GM19452 (cell line): ENCODE results near the gene PRICKLE2.

Experiments
- ATAC-seq: cut with Tn5 transposase; IDR thresholded peaks from one replicate; pipeline ENCODE4 v1.9.1; 2021; ENCODE audit not compliant: unreplicated experiment

The PRICKLE2 gene

DNA sequence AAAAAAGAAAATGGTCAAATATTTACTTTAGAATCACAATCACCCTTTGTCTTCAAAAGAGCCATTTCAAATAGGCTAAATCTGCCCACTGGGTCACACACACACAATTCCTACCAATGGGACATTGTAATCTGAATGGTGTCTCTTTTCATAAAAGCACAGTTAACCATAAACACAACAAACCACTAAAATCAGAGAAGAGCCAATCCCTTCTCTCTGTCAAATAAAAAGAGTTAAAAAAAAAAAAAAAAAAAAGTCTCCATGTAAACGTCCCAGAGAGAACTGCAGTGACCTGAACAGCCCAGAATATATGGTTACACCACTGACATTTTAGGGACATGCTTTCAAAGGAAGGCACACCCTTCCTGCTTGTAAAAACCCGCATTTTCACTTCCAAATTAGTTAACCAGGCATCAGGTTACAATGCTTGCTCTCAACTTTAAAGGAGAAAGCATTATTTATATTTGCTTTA lies 63.7 kb downstream of the PRICKLE2 start:
- no peak for ATAC-seq

DNA sequence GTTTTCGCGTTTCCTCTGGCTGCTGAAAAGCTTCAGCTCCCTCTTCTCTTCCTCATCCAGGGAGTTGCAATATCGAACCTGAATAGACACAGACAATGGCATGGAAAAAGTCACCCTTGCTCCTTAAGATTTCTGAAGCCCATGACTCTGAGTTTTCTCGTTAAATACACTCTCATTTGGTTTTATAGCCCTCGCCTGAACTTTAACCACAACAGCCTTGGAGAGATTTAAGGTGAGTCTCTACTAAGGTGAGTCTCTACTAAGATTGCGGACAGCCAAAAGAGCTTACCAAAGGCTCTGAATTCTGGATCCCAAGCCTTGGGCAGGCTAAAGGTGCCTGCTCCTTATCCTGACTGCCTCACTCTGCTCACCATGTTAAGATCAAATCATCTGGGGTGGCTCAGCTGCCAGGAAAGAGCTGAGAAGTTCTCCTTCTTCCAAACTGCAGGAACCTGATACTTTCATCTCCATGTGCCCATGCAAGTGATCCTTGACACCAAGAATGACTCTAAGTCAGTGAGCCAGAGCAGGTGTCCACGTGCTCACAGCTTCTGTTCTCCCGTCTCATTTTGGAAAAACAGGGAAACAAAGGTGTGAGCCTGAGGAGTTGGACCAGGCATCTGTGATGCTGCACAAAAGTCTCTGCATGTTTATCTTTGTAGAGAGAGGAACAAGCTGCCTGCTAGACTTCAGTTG lies 65.1 kb downstream of the PRICKLE2 start:
- no peak for ATAC-seq

DNA sequence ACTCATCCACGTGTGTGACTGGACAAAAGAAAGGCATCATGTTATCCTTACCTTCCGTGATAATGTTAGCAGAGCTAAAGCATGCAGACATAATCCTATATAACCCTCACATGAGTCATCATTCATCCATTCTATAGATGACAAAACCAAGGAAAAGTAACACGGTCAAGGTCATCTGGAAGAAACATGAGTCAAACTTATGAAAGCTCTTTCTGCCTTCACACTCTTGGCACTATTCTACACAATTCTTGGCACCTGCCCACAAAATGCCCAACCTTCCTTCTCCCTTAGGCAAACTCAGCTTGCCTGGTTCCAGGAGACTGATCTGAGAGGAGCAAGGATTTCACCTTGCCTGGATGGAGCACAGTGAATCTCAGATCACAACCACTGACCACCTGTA lies 66.9 kb downstream of the PRICKLE2 start:
- no peak for ATAC-seq

DNA sequence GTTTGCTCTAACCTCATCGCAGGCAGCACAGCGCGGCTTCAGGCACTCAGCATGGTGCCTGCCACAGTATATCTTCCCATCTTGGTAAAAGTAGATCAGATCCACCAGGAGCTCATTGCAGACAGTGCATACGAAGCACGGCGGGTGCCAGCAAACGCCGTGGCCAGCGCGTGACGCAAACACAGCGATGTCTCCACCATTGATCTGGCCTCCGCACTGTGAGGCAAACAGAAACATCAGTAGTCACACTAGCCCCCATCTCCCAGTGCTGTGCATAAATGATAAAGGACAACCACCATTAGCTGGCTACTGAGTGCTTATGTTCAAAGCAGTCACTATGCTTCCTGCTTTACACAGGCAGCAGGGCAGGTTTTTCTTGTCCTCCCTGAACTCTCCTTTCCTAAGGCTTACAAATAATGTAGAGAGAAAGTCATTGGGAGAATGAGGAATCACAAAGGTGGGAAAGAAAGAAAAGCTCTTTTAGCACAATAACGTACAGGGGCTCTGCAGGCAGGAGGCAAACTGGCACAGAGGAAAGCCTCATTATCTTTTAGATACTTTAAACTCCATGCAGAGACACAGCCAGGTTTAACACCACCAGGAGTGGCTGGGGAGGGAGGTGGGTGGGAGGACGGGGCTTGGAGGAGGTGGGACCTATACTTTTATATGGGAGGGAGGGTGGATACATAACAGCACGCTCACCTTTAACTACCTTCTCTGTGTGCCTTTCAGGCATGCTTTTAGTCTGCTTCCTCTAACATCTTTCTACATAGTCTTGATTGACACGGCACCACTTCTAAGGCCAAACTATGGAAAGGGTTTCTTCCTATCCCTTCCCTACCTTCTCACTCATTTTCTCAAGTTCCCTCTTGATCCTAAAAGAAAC lies 67.9 kb downstream of the PRICKLE2 start:
- ATAC-seq, result no peak

DNA sequence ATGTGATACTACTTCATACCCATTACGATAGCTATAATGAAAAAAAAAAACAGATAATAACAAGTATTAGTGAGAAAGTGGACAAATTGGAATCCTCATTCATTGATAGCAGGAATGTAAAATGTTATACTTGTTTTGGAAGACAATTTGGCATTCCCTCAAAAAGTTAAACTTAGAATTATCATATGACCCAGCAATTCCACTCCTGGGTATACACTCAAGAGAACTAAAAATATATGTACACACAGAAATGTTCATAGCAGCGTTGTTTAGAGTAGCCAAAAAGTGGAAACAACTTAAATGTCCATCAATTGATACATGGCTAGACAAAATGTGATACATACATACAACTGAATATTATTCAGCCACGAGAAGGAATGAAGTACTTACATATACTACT lies 69.9 kb downstream of the PRICKLE2 start:
- ATAC-seq, result no peak

DNA sequence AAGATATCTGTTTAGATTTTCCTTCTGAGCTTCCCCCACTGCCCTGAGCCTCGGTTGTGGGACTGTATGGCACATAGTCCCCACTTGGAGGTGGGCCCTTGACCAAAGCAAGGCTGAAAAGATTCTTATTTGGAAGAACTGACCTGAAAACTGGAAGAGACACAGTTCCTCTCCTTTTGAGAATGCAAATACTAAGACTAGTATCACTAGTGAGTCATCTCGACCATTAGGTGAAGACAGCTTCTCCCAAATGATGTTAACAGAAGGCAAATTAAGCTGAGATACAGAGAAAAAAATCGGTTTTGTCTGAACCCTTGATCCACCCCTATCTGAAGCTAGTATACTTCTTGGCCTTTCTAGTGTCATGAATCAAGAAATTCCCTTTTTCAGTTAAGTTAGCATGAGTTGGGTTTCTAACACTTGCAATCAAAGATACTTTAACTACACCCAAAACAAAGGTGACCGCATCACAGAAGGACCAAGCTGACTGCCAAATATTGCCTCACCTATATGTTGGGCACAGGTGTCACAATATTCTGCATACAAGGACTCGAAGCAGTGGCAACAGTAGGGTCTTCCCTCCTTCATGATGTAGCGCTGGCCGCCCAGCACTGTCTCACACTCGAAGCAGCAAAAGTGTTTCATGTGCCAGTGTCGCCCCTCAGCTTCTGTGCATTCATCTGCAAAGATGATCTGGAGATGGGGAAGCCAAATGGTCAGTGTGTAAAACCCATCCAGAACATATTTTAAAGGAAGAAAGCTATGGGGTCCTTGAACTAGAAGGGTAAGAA lies 72.4 kb downstream of the PRICKLE2 start:
- no peak for ATAC-seq

DNA sequence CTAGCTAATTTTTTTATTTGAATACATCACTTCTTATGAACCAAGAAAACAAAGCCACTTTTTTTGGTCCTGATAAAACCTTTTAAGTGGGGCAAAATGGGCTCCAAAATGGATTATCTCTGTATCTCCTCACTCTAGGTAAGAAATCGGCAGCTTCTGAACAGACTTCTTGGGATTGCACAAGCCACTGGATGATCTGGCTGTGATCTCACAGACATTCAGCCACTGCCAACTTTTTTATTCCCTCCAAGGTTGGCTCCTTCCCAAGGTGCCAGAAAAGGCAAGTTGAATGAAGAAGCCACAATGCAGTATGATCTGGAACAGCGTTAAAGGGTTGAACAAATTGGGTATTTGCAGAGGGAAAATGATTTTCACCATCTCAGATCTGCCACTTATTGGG lies 73.2 kb downstream of the PRICKLE2 start:
- ATAC-seq, result no peak

DNA sequence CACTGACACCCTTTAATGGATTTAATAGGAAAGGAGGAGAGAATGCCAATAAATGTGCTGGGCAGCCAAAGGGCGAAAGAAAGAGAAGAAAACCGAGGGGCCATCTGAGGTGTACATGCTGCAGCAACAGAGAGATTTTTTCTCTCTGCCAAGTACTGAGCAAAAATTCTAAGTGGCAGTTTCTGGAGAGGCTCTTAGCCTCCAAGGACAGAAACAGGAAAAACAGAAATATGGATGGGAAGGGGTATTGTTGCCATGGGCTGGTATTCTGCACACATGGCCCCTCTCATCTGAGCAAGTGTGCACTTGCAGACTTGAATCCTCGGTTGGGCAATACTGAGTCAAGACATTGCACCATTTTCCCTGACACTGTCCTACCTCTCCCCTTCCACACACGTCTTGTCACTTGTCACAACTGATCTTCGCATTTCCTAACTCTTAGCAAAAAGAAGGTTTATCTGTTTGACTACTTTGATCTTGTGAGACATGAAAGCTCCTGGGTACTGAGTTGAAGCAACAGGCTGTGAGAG lies 73.9 kb downstream of the PRICKLE2 start:
- ATAC-seq, result no peak

DNA sequence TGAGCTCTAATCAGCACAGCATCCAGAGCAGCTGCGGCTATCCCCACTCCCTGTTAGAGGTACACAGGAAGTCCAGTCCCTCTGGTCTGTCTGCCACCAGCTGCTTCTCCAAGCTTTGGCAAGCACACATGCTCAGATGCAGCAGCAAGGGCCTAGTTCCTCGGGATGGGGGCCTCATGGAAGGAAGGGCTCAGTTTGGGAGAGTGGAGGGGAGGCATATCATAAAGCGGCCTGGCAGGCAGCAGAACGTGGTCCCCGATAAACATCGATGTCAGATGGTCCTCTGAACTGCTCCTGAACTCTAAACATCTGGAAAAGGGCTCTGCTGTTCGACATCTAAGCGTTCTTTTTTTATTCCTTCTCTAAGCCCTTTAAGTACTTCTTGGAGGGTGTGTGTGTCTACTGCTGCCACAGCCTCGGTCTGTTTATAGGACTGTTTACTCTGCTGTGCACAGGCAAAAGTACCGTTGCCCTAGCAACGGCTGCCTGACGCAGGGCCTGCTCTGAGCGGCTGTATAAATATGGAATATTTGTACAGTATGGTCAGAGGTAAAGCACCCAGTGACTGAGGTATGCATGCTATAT lies 74.6 kb downstream of the PRICKLE2 start:
- ATAC-seq, result no peak

DNA sequence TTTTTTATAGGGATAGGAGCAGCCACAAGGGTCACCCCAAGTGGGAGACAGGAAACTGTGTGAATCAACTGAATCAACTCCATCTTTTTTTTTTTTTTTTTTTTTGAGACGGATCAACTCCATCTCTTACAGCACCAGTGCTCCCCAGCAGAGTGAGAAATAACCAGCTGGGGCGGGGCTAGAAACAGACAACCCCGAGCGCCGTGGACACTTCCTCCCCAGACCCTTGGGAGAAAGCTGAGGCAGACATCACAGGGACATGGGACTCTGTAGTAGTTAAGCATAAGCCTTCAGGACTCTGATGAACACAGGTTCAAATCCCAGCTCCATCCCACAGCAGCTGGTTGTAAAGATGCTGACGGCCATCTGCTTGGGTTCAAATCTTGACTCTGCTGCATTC lies 75.4 kb downstream of the PRICKLE2 start:
- ATAC-seq, result no peak

DNA sequence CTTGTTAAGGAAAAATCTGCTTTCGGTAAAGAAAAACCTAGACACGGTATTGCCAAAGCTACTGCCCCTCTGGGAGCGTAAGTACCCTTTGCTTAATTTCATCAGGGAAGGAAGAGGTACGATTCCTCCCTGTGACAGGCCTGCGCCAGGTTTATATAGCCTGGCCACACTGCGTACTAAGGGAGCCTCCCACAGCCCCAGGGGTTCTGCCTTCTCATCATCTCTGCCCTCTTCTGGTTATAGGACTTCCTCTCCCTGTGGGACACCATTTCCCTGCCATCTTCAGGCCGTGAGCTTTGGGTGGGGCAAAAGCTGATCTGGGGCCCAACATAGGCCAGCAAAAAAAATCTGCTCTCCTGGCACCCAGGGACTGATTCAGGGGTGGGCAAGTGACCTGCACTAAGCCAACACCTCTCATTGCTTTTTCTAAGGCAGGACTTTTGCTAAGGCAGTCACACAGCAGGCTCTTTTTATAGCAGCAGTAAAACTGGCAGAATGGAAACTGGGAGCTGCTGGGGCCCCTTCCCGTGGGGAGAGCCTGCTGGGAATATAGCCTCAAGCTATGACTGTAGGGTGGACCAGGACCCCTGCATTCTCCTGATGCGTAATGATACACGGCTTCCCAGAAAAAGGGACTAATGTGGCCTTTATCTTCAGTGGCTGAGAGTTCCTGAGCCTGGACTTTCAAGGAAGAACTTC lies 76.2 kb downstream of the PRICKLE2 start:
- ATAC-seq, result no peak

DNA sequence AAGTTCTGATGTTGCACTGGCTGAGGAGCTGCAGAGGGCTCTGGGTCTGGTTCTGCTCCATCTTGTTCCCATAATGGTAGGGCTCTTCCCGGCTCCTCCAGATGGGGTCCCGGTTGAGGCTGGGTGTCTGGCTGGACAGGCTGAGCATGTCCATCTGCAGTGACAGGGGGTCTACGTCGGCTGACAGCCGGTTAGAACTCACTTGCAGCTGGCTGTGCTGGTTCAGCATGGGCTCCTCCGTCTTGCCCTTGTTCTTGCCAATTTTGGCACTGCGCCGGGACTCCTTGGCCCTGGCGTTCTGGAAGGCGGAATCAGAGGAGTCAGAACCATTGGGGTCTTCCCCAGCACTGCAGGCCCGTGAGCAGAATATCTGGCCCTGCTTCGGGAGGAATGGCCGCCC lies 78.1 kb downstream of the PRICKLE2 start:
- no peak for ATAC-seq

DNA sequence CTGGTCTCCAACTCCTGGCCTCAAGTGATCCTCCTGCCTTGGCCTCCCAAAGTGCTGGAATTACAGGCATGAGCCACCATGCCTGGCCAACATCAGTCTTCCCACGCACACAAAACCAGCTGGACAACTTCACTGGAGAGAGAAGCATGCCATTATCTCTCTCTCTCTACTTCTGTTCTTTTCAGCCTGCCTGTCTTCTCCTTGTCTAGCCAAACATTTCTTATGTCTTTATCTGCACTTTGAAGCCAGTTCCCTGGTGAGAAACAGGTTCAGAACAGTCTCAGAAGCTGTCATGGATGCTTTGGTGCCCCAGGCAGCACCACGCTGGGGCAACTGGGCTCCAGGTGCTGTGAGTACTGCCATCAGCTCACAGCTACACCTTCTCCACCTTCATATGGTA lies 79.8 kb downstream of the PRICKLE2 start:
- ATAC-seq, result no peak

DNA sequence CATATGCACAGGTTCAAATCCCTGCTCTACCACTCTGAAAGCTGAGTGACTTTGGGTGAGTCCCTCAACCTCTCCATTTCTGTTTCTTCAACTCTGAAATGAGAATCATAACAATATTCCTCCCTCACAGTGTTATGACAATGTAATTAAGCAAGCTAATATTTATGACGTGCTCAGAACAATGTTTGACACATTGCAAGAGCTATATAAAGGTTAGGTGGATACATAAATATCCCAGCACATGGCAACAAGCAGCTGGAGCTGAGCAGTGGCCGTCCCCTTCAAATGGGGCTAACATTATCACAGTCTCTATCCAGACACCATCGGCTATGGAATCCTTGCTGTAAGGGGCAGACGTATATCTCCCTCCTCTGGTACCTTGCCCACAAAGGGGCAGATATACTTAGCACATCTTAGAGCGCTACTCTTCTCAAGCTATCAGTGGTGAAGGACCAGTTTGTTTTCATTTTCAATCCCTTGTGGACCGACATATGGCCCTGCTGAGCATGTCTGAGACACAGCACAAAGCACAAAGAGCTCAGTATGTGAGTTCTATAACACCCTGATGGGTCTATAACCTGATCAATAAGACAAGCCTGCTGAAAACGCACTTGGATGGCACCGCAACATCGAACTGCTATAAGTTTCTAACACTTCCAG lies 80.9 kb downstream of the PRICKLE2 start:
- ATAC-seq, result no peak

DNA sequence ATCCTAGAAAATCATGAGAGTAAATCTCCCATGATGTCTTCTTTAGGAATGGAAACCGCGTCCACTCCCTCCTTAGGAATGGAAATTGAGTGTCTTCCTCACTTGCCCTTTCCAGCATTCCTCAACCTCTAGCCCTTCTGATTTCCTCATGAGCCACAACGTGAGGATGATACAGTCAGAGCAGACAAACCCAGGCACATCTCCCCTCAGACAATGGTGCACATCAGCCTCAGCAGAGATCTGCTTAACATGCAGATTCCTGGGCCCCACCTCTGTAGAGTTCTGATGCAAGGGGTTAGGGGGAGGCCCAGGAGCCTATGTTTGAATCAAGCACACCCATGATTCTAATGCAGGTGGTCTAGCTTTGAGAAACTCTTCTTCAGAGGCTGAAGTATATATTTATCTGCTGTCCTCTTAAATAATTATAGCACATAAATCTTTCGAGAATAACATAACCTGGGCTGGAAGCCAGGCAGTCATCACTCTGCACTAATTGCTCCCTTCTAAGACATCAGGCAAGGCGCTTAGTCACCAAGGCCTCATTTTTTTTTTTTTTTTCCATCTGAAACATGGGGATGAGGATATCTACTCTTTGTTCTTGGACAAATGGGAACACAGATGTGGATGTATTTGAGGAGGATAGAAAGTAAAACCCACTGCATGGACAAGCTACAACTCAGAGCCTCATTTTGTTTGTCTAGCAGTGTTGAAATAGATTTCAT lies 81.7 kb downstream of the PRICKLE2 start:
- no peak for ATAC-seq

DNA sequence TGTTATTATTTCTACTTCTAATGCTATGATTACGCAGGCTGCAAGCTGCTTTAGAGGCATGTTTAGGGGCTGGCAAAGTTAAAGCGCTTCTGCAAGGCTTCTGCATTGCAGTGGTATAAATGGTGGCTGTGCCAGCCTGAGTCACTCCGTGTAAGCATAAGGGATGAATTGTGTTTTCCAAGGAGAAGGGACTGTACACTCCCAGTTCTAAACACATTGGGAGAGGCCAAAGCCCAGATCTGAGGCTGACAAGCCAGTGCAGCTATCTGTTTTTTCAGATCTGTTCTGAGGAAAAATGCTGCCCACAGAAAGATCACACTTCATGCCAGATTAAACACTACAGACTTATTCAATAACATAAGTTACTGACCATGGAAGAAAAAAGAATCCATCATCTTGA lies 83.8 kb downstream of the PRICKLE2 start:
- no peak for ATAC-seq

DNA sequence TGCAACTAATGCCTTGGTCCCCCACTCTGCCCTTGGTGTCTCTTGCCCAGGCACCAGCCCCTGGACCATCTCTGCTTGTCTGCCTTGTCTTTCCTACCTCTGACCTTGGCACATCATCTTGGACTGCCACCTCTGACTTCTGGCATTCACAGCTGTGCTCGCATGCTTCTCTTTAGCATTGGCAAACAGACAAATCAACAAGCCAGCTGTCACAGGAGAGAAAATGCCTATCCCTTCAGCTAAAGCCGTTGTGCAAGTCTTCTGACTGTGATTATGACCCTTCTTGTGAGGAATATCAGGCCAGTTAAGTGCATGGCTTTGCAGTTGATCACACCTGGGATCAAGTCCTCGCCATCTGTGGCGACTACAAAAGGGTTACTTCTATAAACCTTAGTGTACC lies 84.6 kb downstream of the PRICKLE2 start:
- no peak for ATAC-seq

DNA sequence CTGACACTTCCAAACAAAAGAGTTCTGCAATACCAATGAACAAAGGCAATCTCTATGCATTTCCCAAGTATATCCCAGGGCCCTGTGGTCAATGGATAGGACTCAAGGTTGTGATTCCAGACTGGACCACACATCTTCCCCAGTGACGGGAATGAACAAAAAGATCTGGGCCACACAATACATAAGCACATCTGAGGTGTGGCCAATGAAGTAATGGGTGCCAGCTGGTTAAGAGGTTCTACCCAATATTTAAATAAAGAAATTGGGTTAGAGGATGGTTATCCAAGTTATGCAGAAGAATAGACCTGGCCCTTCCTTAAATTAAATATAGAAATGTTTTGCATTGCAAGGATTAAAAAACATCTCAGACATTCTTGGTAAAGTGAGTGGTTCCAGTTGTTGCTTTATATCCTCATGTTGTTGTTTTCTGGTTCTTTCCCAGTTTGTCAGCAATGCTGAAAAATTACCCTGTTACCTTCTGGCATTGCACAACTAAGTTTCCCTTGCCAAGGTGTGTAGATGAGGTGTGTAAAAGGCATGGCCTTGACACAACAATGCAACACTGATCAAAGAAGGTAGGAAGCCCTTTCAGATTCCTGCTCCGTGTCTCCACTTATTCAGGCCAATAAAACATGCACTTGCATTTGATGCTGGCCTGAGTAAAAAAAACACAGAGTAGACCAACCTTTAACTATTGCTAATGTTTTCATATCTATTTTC lies 86.5 kb downstream of the PRICKLE2 start:
- no peak for ATAC-seq

DNA sequence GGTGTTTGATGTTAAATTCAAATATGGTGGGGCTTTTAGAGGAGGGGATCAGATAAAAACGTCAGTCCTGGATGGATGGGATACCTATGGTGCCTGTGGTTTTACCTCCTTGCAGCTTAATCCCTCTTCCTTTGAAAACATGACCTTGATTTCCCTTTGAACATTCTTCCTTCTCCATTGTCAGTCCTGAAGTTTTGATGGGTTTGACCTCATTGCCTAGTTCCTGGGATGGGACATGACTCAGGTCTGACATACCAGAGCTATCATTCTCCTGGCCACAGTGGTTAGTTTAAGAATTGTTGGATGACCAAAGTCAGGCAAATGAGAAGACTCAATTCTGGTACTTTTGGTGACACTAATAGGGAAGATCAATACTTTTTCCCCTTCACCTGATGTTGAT lies 87.2 kb downstream of the PRICKLE2 start:
- ATAC-seq, result no peak
